ENCODE data around the gene PTPN14.

PTPN14 gene

GRCh38 chr1:214451596-214451995 lies 99.8 kb downstream of the PTPN14 start:
- ATAC-seq, result no peak
- TF ChIP-seq ZNF8 (CRISPR knock-in tag; IDR thresholded peaks at IDR 0.05) (no peak), SNAI2 (CRISPR knock-in tag; IDR thresholded peaks at IDR 0.05) (no peak), ESRRG (CRISPR knock-in tag; IDR thresholded peaks at IDR 0.05) (no peak), POU6F1 (CRISPR knock-in tag; IDR thresholded peaks at IDR 0.05; ENCODE audit: borderline replicate concordance, low read depth) (no peak), TSHZ2 (CRISPR knock-in tag; IDR thresholded peaks at IDR 0.05) (no peak), ZFP3 (CRISPR knock-in tag; IDR thresholded peaks at IDR 0.05) (no peak), CSRNP3 (CRISPR knock-in tag; IDR thresholded peaks at IDR 0.05) (no peak), RARB (CRISPR knock-in tag; IDR thresholded peaks at IDR 0.05) (no peak), TOX (CRISPR knock-in tag; IDR thresholded peaks at IDR 0.05; ENCODE audit: borderline replicate concordance) (no peak), PPARA (CRISPR knock-in tag; IDR thresholded peaks at IDR 0.05; ENCODE audit: borderline replicate concordance) (no peak), TCF4 (CRISPR knock-in tag; IDR thresholded peaks at IDR 0.05; ENCODE audit: borderline replicate concordance) (no peak), ZC3H10 (CRISPR knock-in tag; IDR thresholded peaks at IDR 0.05) (no peak), OSR1 (CRISPR knock-in tag; IDR thresholded peaks at IDR 0.05) (no peak), ARNTL (CRISPR knock-in tag; IDR thresholded peaks at IDR 0.05; ENCODE audit: borderline replicate concordance, low read depth) (no peak), GLIS3 (CRISPR knock-in tag; IDR thresholded peaks at IDR 0.05) (no peak), CSDC2 (CRISPR knock-in tag; IDR thresholded peaks at IDR 0.05) (no peak), ZNF70 (CRISPR knock-in tag; IDR thresholded peaks at IDR 0.05) (no peak), ISL1 (CRISPR knock-in tag; IDR thresholded peaks at IDR 0.05) (no peak), ZFP30 (CRISPR knock-in tag; IDR thresholded peaks at IDR 0.05) (no peak), CREB5 (CRISPR knock-in tag; IDR thresholded peaks at IDR 0.05; ENCODE audit: low read depth) (no peak)

DNA sequence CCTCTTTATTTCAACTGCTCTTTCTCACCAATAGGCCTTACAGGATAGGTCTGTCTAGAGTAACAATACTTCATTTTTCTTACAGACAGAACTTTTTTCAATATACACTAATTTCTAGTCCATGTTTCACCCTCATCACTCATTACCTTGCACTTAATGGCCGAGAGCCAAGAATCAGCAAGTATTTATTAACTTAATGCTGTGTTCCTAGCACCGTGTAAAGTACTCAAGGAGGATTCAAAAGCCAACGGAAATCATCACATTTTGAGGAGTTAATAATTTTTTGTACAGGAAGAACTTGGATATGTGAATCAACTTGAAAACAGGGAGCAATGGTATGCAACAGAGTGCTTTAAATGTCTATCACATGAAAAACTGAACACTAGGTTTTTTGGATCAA lies 102.0 kb downstream of the PTPN14 start:
- ATAC-seq, result no peak
- TF ChIP-seq ESRRG (CRISPR knock-in tag; IDR thresholded peaks at IDR 0.05), result no peak
- no peak for TF ChIP-seq CSRNP3 (CRISPR knock-in tag; IDR thresholded peaks at IDR 0.05)
- no peak for TF ChIP-seq ZNF70 (CRISPR knock-in tag; IDR thresholded peaks at IDR 0.05)
- no peak for TF ChIP-seq TCF4 (CRISPR knock-in tag; IDR thresholded peaks at IDR 0.05; ENCODE audit: borderline replicate concordance)
- TF ChIP-seq OSR1 (CRISPR knock-in tag; IDR thresholded peaks at IDR 0.05), result no peak
- TF ChIP-seq RARB (CRISPR knock-in tag; IDR thresholded peaks at IDR 0.05), result no peak
- TF ChIP-seq TSHZ2 (CRISPR knock-in tag; IDR thresholded peaks at IDR 0.05), result no peak
- no peak for TF ChIP-seq SNAI2 (CRISPR knock-in tag; IDR thresholded peaks at IDR 0.05)
- TF ChIP-seq CSDC2 (CRISPR knock-in tag; IDR thresholded peaks at IDR 0.05), result no peak
- no peak for TF ChIP-seq CREB5 (CRISPR knock-in tag; IDR thresholded peaks at IDR 0.05; ENCODE audit: low read depth)
- no peak for TF ChIP-seq GLIS3 (CRISPR knock-in tag; IDR thresholded peaks at IDR 0.05)
- no peak for TF ChIP-seq BACH2 (CRISPR knock-in tag; IDR thresholded peaks at IDR 0.05; ENCODE audit: borderline replicate concordance)
- TF ChIP-seq ZFP30 (CRISPR knock-in tag; IDR thresholded peaks at IDR 0.05), result no peak
- TF ChIP-seq POU6F1 (CRISPR knock-in tag; IDR thresholded peaks at IDR 0.05; ENCODE audit: borderline replicate concordance, low read depth), result no peak
- TF ChIP-seq PPARA (CRISPR knock-in tag; IDR thresholded peaks at IDR 0.05; ENCODE audit: borderline replicate concordance), result no peak
- TF ChIP-seq ZFP3 (CRISPR knock-in tag; IDR thresholded peaks at IDR 0.05), result no peak
- TF ChIP-seq TOX (CRISPR knock-in tag; IDR thresholded peaks at IDR 0.05; ENCODE audit: borderline replicate concordance), result no peak

All from SK-N-SH treated with all-trans-retinoic acid at 6 μM for 48 hours (cell line).